HG03521 (cell line): ENCODE data around the gene MAGI2.

Experiments used
- ATAC-seq: cut with Tn5 transposase; IDR thresholded peaks from one replicate; pipeline ENCODE4 v1.9.1; 2021; ENCODE audit warnings: mild to moderate bottlenecking, moderate library complexity; ENCODE audit not compliant: unreplicated experiment

MAGI2 gene

GRCh38 chr7:78448911-78449310 is 1004.6 kb downstream of the MAGI2 start:
- no peak for ATAC-seq

DNA sequence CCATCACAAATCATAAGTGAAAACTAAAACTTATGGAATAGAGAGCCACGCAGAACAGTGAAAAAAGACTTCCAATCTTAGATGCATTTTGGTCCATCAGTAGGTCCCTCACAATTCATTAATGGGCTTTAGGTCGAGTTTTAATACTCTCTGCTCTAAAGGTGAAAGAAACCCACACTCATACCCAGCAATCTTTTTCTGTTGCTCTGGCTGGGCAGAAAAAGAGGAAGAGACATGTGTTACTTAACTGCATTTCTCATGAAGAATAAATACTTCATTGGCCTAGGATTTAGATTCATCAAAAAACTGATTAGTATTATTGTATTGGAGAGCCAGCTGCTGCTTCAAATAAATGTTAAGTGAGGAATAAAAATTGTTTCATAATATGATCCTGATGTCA is 1009.2 kb downstream of the MAGI2 start:
- ATAC-seq, result no peak

- no peak for ATAC-seq
Measured at GRCh38 chr7:78443811-78444210, 1009.7 kb downstream of the MAGI2 start.

- ATAC-seq, result no peak
Measured at GRCh38 chr7:78441737-78442136, 1011.7 kb downstream of the MAGI2 start.

DNA sequence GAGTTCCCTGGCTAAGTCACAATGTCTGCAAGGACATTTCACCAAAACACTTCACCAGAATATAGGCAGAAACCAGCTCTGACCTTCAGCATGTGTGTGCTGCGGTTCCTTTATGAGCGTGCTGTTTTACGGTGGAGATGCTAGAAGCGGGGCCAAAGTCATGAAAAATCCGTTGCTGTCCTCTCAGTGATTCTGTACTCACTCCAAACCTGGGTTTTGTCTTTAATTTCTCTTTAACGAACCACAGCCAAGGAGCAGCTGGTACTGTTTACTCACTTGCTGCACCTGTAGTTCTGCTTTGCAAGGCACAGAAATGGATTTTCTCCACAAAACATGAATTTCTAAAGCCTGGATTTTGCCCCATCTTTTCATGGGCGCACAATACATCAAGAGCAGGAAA is 1015.0 kb downstream of the MAGI2 start:
- ATAC-seq, result no peak

DNA sequence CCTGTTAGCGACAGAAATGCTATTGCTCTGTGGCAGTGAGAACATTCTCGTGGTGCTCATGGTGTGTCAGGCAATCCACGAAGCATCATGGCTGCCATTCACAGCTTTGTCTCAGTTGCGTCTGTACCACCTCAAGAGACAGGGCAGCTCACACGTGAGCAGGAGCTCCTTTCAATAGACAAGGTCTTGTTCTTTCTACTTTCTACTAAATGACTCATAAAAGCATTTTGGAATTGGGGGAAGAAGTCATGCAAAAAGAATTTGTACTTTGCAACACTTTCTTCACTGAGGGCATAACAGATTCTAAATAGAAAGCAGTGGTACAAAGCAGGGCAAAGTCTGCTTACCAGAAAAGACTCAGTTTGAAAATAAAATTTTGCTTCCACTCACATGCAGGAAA is 1016.3 kb downstream of the MAGI2 start:
- no peak for ATAC-seq

DNA sequence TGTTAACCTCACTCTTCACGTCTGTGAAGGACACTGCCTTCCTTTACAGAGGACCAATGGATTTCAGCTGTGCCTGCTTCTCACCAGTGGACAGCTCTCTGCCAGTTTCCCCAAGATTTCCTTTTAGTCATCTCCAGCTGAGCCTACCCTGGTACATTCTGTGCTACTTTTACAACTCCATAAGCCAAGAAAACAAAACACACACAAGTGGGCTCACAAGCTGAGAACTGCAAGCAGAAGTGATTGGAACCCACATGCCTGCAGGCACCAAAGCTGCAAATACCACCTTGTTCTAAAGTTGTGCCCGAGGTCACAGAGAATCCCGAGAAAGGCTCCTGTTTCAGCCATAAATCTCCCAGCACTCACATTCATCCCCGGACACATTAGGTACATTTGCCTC is 1018.1 kb downstream of the MAGI2 start:
- no peak for ATAC-seq

DNA sequence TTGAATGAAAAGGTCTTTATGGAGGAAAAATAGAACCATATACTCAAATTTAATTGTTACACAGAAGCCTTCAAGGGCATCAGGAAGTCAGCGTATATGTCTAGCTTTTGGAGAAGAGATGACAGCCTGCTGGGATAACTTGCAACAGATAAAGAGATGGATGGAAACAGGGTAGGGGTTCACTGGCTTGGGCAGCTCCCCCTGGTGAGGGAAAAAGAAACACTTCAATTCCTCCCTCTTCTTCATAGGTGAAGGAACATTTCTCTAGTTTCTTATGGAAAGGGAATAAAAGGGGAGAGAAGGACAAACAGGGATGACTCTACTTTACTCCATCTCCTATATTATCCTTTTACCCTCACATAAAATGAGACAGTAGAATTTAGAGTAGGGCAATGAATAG is 1019.2 kb downstream of the MAGI2 start:
- ATAC-seq, result no peak

DNA sequence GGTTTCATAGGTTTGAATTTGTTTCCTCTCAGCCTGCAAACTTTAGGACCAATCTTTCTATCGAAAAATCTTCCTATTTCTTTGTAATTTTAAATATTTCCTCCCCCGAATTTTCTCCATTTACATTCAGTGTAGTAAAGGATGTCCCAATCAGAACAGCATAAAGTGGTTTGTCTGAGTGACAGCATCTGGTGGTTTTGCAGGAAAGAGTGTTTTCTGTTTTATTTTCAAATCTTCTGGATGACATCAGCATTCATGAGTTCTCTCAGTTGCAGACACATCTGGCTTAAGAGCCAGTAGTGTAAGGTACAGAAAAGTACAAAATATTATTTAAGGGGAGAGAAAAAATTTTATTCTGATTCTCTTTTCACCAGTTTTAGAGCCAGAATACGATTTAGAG is 1020.0 kb downstream of the MAGI2 start:
- no peak for ATAC-seq

GRCh38 chr7:78429878-78430277 is 1023.6 kb downstream of the MAGI2 start:
- ATAC-seq, result no peak

- ATAC-seq, result no peak
Measured at GRCh38 chr7:78427209-78427608, 1026.3 kb downstream of the MAGI2 start.

GRCh38 chr7:78420001-78420400 is 1033.5 kb downstream of the MAGI2 start:
- no peak for ATAC-seq

DNA sequence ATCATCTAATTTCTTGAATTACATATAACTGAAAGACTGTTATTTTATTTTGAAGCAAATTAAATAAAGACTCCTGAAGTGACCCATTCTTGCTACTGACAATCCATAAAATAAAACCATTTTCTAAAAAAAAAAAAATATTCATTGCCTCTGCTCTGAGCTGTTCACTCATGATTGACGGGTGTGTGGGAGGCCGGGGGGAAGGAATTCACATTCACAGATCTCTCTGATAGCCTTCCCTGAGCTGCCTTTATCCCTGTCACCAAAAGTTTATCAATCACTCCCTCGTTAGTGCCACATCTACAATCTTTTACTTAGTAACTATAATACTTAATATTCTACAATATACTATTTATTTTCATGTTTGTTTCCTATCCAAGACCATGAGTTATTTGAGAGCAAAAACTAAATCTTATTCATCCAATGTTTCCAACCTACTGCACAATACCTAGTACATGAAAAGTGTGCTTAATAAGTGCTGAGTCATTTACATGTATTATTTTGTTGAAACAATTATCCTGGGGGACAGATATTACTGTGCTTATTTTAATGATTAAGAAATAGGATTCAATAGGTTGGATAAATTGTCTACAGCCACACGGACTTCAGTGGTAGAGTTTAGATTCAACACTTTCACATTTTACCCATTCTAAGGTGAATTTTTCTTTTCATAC is 1036.2 kb downstream of the MAGI2 start:
- ATAC-seq, result no peak

DNA sequence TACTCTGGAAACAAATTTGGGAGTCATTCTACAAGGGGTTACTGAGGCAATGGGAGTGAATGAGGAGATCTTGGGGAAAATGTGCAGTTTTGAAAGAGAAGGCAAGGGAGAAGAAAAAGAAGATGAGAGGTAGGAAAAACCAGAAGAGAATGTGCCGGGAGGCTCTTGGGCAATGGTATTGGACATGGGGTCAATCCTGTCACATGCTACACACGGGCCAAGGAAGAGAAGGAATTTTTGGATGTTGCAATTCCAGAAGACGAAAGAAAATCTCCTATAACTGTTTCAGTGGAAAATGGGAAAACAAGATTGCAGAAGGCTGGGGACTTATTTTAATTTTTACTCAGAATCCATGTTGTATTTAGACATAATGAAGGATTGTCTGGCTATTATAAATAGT is 1039.9 kb downstream of the MAGI2 start:
- ATAC-seq, result no peak

- no peak for ATAC-seq
Measured at GRCh38 chr7:78412216-78412858, 1041.1 kb downstream of the MAGI2 start.

DNA sequence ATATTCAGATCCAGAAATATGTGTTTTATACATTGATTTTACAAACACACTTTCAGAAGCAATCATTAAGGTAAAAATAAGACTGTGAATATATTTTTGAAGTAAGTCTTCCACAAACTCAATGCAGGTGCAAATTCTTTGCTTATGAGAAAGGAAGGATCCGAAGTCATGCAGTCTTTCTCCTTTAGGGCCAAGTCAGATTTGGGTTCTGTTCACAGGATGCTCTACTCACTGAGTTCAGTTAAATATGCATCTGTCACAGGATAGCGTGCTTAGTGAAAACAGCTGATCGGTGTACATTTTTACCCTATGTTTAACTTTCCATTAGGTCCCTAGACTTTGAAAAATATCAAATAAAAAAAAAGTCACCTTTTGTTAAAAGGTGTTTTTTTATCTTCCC is 1046.4 kb downstream of the MAGI2 start:
- no peak for ATAC-seq

- no peak for ATAC-seq
Measured at GRCh38 chr7:78406531-78406930, 1046.9 kb downstream of the MAGI2 start.

DNA sequence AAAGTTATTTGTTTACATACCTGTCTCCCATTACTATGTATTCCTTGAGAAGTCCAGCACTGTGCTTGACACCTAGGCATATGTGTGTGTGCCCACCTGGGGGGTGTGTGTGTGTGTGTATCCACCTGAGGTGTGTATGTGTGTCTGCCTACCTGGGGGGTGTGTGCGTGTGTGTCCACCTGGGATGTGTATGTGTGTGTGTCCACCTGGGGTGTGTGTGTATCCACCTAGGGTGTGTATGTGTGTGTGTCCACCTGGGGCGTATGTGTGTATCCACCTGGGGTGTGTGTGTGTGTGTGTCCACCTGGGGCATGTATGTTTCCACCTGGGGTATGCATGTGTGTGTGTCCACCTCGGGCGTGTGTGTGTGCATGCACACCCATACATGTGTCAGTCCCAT is 1051.4 kb downstream of the MAGI2 start:
- no peak for ATAC-seq

DNA sequence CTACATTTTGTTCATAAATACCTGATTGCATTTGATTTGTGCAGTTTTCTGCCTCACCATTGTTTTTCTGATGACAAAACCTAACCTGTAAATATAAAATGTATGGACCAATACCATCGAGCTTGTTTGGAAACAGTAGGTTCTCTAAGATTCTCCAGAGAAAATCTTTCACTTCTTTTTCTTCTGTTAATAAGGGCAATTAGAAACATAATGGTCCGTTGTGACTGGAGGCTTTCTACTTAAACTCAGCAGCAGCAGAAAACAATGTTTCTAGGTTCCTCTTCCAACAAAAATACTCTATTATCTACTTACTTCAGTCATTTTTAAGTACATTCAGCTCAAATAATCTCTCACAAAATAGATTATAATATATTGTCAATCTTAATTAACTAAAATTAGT is 1053.4 kb downstream of the MAGI2 start:
- ATAC-seq, result no peak

GRCh38 chr7:78399033-78399769 is 1054.3 kb downstream of the MAGI2 start:
- no peak for ATAC-seq

DNA sequence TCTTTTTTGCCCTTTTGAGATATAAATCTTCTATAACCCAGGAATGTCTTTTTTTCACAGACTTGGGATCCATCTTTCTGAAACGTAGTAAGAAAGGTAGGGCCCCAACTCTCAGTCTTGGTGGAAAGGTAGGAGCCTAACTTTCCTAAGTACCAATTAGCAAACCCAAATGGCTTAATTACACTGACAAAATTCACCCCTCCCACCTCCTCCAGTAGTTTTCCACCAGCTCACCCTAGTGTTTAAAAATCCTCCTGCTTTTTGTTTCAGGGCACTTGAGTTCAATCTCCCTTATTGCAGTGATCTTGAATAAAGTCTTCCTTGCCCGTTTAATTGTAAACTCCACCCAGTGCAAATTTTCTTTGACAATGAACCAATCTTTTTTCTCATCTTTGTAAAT is 1054.9 kb downstream of the MAGI2 start:
- no peak for ATAC-seq

DNA sequence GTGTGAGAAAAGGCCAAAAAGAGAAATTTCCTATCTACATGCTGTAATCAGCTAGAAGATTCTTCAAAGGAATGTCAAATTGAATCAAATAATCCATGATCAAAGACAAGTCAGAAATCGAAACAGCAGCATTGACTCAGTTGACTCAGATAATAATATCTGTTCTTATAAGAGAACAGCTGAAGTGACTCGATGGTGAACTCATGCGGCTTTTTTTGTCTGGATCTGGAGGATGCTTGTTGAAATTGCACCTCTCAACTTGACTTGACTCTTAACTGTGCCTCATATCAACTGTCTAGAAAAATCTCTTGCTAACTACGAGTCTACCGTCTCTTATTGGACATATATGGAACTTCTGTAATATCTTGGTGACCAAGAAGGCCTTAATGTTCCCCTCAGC is 1055.4 kb downstream of the MAGI2 start:
- no peak for ATAC-seq
